Erythroblast (primary cell): Measurements from ENCODE around the gene TNPO1.

Source experiments
- GATA1 ChIP-seq: IDR thresholded peaks from 2 replicates; pipeline ENCODE4 v1.6.1; 2011; ENCODE audit warnings: low read depth, mild to moderate bottlenecking, control low read depth, low read length, moderate library complexity
- POLR2A ChIP-seq: IDR thresholded peaks from 2 replicates; pipeline ENCODE4 v1.6.1; 2011; ENCODE audit warnings: mild to moderate bottlenecking, low read length

DNA sequence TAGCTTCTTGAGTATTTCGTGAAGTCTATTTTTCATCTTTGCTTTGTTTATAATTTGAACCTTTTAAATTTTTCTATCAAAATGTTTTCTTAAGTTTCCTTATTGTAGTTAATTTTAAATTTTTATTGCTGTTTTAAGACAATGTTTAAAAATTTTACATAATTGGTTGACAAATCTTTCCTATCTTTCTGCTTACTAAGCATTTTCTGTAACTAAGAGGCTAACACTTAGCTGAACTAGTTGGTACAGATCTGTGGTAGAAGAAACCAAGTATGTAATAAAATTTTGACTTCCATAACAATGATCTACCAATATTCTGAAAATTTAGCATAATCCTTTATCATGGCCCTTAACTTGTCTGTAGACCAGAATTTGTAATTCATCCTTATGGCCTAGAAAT is 32.3 kb upstream of the TNPO1 start:
- TF ChIP-seq POLR2A (no peak), GATA1 (no peak)
